Epithelial cell of proximal tubule (primary cell): ENCODE measurements around the gene ZNF474. TPM values are rescaled to one million over a fixed set of nuclear protein-coding genes. Genes with fewer than 3 reads are reported as not detected.

Experiments
- DNase-seq: peaks from one replicate; pipeline ENCODE4 v3.0.0-alpha.2; 2011; ENCODE audit warnings: low read depth
- H3K4me3 ChIP-seq: 2 replicates; pipeline ENCODE4 v1.5.1; 2011; ENCODE audit warnings: low read depth, mild to moderate bottlenecking, low read length
- CTCF ChIP-seq: conservative IDR thresholded peaks from 2 replicates; pipeline ENCODE4 v1.5.1; 2012; ENCODE audit warnings: low read depth, mild to moderate bottlenecking, low read length
- total RNA-seq: library from RNA; depleted of rRNA; stranded (reverse); fragments of >200 nt; gene quantifications from 2 replicates; pipeline ENCODE4 v1.2.3, GENCODE V29; 2015

ZNF474 gene
- total RNA-seq, 1 donor from 2014 or later = not detected

GRCh38 chr5:122199146-122199545 is 69.8 kb downstream of the ZNF474 start:
- no peak for TF ChIP-seq CTCF
- H3K4me3 ChIP-seq = no peak overlapping the region
- DNase-seq = no peak

- no peak for DNase-seq
- H3K4me3 ChIP-seq = no peak overlapping the region
- TF ChIP-seq CTCF = no peak
These were observed 71.1 kb downstream of the ZNF474 start for GRCh38 chr5:122200450-122200849.

- H3K4me3 ChIP-seq = no peak overlapping the region
- no peak for DNase-seq
- no peak for TF ChIP-seq CTCF
These were observed 71.5 kb downstream of the ZNF474 start for GRCh38 chr5:122200865-122201264.

- DNase-seq = no peak
- H3K4me3 ChIP-seq = no peak overlapping the region
- no peak for TF ChIP-seq CTCF
These were observed 72.0 kb downstream of the ZNF474 start for GRCh38 chr5:122201365-122201764.

- no peak for DNase-seq
- no peak overlapping the region for H3K4me3 ChIP-seq
- no peak for TF ChIP-seq CTCF
These were observed 73.6 kb downstream of the ZNF474 start for GRCh38 chr5:122202952-122203351.

Other genes starting within 250 kb of the ZNF474 start
- gene SRFBP1, start 167.6 kb upstream of the ZNF474 start, total RNA-seq = 12.9 and 18.7 TPM in 2 replicates
- gene LOX, start 51.3 kb upstream of the ZNF474 start, total RNA-seq = 6.1 and 14.9 TPM in 2 replicates
- 1.1 and 1.8 TPM in 2 replicates for gene SNCAIP, start 182.7 kb downstream of the ZNF474 start, total RNA-seq